NT2/D1 (cell line): ENCODE data around the gene ECM1.

Source experiments
- YY1 ChIP-seq: IDR thresholded peaks from 2 replicates; pipeline ENCODE4 v1.6.1; 2011; ENCODE audit not compliant: insufficient read length, insufficient read depth
- ZNF274 ChIP-seq: IDR thresholded peaks from 2 replicates; pipeline ENCODE4 v1.6.1; 2011; ENCODE audit warnings: mild to moderate bottlenecking, low read depth, low read length

DNA sequence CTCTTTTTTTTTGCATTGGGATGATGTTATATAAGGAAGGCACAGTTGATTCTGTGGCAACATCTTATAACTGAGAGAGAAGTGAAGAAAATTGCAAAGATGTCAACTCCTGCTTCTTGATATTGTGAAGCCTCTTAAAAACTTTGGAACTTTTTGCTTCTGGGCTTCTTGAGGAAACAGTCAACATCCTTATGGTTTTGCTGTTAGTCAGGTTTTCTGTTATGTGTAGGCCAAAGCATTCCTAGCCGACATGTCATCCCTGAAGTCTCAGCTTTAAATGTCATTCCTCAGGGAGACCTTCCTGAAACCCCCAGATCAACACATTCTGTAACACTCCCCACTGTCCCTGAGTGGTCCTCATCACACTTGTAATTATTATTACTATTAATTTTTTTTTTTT lies 20.3 kb downstream of the ECM1 start:
- TF ChIP-seq ZNF274 = no peak
- no peak for TF ChIP-seq YY1
